NCI-H2227 treated with DMSO at 0.1 percent for 48 hours (cell line): ENCODE measurements around the gene PICK1.
"Not testable (repeated sequence)": the region's sequence is repeated elsewhere in the genome, so short reads cannot be mapped to it uniquely, and the experiment has no call there.

ENCODE experiments used
- DNase-seq: peaks from one replicate; lab custom pipeline; 2025; lab: John Stamatoyannopoulos, UW

PICK1 gene

DNA sequence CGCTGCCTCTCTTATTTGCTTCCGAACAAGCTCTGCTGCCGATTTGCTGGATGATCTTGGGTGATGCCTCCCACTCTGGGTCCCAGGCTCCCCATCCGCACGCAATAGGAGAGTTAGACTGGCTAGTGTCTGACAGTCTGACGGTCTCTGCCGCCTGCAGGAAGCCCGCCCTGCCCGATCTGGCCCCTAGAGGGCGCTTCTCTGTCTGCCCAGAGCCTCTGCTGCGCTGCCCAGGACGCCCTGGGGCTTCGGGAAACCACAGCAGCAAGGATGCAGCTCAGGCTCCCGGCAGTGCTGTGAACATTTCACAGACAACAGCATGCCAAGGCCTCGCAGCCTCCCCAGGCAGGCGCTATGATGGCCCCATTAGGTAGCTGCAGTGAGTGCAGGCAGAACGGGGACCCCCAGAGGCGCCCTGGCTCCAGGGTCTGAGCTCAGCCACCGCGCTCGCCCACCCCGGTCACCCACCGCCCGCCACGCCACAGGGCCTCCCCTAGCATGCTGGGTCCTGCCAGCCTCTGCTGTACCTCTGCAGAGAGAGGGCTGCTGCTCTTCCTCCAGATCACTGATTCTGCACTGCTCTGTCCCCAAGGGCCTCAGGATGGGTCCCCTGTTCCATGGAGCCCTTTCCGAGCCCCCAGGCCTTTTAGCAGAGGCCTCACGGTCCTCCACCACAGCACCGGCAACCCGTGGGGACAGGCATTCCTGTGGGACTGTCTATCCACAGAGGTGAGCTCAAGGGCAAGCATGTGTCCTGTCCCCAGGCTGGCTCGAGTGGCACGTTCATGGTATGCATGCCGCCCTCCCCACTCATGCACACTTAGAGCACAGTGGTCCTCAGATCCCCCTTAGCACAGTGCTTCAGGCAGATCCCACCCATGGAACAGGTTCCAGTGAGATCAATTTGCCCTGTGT, 57.5 kb downstream of the PICK1 start:
- no peak for DNase-seq

DNA sequence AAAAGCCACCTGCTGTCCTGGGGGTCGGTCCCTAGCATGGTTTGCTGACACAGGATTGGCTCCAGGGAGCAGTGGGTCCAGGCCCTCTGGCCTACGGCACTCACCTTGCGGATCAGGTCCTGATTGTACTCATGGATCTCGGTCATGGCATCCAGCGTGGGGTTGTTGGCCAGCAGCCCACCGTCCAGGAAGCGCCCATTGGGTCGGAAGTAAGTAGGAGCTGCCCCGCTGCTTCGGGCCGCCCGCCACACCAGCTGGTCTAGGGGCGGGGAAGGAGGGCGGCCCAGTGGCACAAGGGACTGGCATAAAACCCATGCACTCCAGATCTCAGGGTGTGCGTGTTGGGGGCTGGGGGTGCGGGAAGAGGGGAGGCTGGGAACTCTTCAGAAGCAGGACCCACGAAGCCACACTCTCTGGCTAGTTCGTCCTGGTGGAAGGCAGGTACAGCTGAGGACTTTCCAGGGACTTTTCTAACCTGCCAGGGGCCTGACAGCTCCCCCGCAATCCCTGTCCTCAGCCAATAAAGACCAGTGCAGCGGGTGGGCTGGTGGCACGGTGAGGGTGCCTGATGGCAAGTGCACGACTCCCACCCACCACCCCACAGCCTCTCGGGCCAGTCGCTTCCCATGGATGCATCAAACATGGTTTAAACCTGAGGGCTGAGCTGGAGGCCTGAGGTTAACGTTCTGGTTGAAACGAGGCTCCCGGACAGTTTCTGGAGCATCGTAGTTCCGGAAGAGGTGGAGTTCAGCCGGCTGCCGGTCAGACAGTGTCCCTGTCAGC, 58.4 kb downstream of the PICK1 start:
- no peak for DNase-seq

DNA sequence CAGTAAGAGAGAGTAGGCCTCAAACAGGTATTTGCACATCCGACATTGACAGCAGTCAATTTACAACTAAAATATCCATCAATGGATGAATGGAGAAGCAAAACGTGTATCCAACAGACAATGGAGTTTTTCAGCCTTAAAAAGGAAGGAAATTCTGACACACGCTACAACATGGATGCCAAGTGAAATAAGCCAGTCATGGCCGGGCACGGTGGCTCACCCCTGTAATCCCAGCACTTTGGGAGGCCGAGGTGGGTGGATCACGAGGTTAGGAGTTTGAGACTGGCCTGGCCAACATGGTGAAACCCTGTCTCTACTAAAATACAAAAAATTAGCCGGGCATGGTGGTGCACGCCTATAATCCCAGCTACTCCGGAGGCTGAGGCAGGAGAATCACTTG, 60.4 kb downstream of the PICK1 start:
- not testable (repeated sequence) for DNase-seq

DNA sequence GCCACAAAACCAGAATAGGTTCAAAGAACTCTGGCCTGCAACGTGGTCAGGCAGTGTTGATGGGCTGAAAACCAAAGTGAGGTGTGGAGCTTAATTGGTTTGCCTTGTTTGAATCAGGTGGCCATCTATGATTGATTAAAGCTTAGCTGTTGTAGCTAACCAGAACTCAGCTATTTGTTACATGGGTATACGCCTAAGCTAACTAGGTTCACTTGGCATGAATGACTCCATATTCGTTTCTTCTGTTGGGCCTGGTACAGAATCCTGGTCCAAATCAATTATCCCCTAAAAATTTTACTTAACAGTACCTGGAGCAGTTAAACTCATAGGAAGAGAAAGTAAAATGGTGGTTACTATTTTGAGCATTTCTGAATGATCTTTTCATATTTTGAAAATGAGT, 61.0 kb downstream of the PICK1 start:
- DNase-seq = no peak

DNA sequence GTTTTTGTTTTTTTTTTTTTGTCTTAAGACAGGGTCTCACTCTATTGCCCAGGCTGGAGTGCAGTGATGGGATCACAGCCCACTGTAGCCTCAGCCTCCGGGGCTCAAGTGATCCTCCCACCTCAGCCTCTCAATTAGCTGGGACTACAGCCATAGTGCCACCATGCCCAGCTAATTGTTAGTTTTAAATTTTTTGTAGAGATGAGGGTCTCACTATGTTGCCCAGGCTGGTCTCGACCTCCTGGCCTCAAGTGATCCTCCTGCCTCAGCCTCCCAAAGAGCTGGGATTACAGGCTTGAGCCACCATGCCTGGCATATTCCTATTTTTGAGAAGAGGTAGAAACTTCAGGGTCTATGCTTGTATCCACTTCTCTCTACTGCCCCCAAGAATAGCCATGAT, 61.5 kb downstream of the PICK1 start:
- not testable (repeated sequence) for DNase-seq

DNA sequence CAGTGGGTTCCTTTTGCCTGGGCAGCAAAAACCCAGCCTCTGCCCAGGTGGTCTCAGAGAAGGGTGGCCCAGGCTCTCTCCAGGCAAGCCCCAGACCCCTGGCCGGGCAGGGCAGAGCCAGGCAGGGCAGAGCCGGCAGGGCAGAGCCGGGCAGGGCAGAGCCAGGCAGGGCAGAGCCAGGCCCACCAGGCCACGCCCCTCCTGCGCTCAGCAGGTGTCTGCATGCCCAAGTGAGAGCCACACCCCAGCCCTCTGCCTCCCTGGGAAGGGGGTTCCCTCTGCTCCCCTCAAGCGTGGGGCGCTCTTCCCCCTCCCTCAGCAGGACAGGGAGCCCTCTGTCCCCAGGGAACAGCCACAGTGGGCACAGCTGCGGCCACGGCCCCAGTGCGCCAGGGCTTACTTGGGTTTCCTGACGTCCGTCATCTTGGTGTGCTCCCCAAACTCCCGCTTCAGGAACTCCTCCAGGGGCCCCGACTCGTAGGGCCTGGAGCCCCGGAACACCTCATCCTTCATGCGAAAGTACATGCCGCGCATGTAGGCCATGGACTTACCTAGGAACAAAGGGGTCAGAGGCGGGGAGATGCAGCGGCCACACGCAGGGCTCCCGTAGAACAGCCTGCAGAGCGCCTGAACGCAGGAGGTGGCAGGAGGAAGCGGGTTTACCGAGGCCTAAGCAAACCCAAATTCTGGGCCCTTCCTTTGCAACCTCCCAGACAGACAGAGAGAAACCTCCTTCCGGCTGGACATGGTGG, 63.3 kb downstream of the PICK1 start:
- no peak for DNase-seq

DNA sequence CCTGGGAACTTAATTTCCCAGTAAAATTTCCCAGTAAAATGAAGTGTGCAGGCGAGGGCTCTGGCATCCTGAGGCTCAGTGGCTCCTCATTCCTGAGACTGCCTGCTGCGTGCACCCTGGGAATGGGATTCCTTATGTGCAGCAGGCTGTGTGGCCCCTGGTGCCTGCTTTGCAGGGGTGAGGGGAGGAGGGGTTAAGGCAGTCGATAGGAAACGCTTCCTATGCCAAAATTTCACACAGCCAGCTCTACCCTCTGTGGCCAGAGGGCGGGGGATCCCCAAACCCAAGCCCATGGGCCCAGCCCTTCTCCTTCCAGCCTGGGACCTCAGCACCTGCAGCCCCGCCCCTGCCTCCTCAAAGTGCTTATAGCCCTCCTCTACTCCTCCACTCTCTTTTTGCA, 65.4 kb downstream of the PICK1 start:
- DNase-seq = no peak

DNA sequence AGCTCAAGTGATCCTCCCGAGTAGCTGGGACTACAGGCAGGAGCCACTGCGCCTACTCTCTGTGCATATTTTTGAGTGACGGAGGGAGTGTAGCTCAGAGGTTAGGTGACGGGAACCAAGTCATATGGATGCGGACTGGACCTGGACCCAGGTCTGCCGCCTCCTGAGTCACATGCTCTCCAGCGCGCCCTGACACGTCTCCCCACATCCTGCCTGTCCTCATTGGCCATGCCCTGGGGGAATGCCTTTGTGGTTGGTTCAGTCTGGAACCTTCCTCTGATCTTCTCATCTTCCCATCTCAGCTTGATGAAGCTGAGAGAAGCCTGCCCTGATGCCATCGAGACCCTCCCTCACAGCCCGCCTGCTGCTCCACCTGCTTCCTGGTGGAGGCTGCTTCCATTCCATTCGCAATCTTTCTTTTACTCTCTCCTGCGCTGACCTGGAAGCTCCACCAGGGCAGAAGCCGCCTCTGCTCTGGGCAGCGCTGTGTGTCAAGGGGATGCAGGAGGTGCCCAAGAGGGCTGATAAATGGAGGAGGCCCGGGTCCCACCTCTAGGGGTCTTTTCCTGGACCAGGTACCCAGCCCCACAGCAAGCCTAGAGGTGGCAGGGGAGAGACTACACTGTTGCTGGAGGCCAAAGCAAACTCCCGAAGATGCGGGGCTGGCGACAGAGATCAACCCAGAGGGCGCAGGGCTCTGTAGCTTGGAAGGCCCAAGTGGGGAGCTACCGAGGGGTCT, 67.2 kb downstream of the PICK1 start:
- DNase-seq = no peak

DNA sequence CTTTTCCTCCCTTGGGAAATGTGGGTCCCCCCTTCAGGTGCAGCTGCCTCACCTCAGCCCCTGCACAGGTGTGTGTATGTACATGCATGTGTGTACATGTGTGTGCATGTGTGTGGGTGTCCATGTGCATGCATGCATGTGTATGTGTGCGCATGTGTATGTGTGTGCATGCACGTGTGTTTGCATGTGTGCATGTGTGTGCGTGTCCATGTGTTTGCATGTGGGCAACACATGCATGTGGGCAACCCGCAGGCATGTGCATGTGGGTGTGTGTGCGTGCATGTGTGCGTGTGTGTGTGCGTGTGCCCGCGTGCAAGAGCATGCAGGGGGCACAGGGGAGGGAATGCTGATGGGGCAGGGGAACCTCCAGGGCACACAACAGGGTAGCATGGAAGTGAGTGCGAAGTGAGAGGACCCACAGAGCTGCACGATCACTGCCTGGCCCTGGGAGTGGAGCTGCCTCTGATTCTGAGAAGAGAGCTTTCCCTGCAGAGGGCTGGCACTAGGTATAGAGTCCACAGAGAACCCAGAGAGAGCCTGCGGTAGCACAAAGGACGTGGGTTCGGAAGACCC, 67.9 kb downstream of the PICK1 start:
- no peak for DNase-seq
